Measurements from ENCODE around the gene PHLPP1.

Gene PHLPP1

GRCh38 chr18:62856294-62856693 is 141.0 kb downstream of the PHLPP1 start (continued):
- TF ChIP-seq CSRNP3 (CRISPR knock-in tag; IDR thresholded peaks at IDR 0.05) = no peak

GRCh38 chr18:62857263-62857976 is 142.1 kb downstream of the PHLPP1 start:
- TF ChIP-seq ESRRG (CRISPR knock-in tag; IDR thresholded peaks at IDR 0.05) (no peak), ZNF70 (CRISPR knock-in tag; IDR thresholded peaks at IDR 0.05) (no peak), ARNTL (CRISPR knock-in tag; IDR thresholded peaks at IDR 0.05; ENCODE audit: borderline replicate concordance, low read depth) (no peak), RARB (CRISPR knock-in tag; IDR thresholded peaks at IDR 0.05) (no peak), CREB5 (CRISPR knock-in tag; IDR thresholded peaks at IDR 0.05; ENCODE audit: low read depth) (no peak), CSDC2 (CRISPR knock-in tag; IDR thresholded peaks at IDR 0.05) (no peak), POU6F1 (CRISPR knock-in tag; IDR thresholded peaks at IDR 0.05; ENCODE audit: borderline replicate concordance, low read depth) (no peak), GLIS3 (CRISPR knock-in tag; IDR thresholded peaks at IDR 0.05) (no peak), ZC3H10 (CRISPR knock-in tag; IDR thresholded peaks at IDR 0.05) (no peak), TOX (CRISPR knock-in tag; IDR thresholded peaks at IDR 0.05; ENCODE audit: borderline replicate concordance) (no peak), ZFP30 (CRISPR knock-in tag; IDR thresholded peaks at IDR 0.05) (no peak), CSRNP3 (CRISPR knock-in tag; IDR thresholded peaks at IDR 0.05) (no peak), BACH2 (CRISPR knock-in tag; IDR thresholded peaks at IDR 0.05; ENCODE audit: borderline replicate concordance) (no peak), PPARA (CRISPR knock-in tag; IDR thresholded peaks at IDR 0.05; ENCODE audit: borderline replicate concordance) (no peak), ZNF8 (CRISPR knock-in tag; IDR thresholded peaks at IDR 0.05) (no peak), OSR1 (CRISPR knock-in tag; IDR thresholded peaks at IDR 0.05) (no peak), PATZ1 (CRISPR knock-in tag; IDR thresholded peaks at IDR 0.05; ENCODE audit: borderline replicate concordance) (no peak)
- no peak for ATAC-seq

- ATAC-seq = no peak
- TF ChIP-seq POU6F1 (CRISPR knock-in tag; IDR thresholded peaks at IDR 0.05; ENCODE audit: borderline replicate concordance, low read depth) = no peak
- TF ChIP-seq GLIS3 (CRISPR knock-in tag; IDR thresholded peaks at IDR 0.05) = no peak
- TF ChIP-seq CSRNP3 (CRISPR knock-in tag; IDR thresholded peaks at IDR 0.05) = no peak
- TF ChIP-seq CSDC2 (CRISPR knock-in tag; IDR thresholded peaks at IDR 0.05) = no peak
- no peak for TF ChIP-seq ZNF8 (CRISPR knock-in tag; IDR thresholded peaks at IDR 0.05)
- TF ChIP-seq ZC3H10 (CRISPR knock-in tag; IDR thresholded peaks at IDR 0.05) = no peak
- TF ChIP-seq ZNF565 (CRISPR knock-in tag; conservative IDR thresholded peaks at IDR 0.05; ENCODE audit: low read depth) = no peak
- TF ChIP-seq ZNF70 (CRISPR knock-in tag; IDR thresholded peaks at IDR 0.05) = no peak
- TF ChIP-seq SNAI2 (CRISPR knock-in tag; IDR thresholded peaks at IDR 0.05) = no peak
- no peak for TF ChIP-seq ISL1 (CRISPR knock-in tag; IDR thresholded peaks at IDR 0.05)
- no peak for TF ChIP-seq ESRRG (CRISPR knock-in tag; IDR thresholded peaks at IDR 0.05)
- TF ChIP-seq PPARA (CRISPR knock-in tag; IDR thresholded peaks at IDR 0.05; ENCODE audit: borderline replicate concordance) = no peak
- no peak for TF ChIP-seq TSHZ2 (CRISPR knock-in tag; IDR thresholded peaks at IDR 0.05)
- no peak for TF ChIP-seq TOX (CRISPR knock-in tag; IDR thresholded peaks at IDR 0.05; ENCODE audit: borderline replicate concordance)
These were observed 144.7 kb downstream of the PHLPP1 start for GRCh38 chr18:62860062-62860461.

Data from SK-N-SH treated with all-trans-retinoic acid at 6 μM for 48 hours (cell line).